Left renal pelvis (tissue), 4 donors: ENCODE data around the gene NTN4. TPM values are rescaled to one million over a fixed set of nuclear protein-coding genes. Genes with fewer than 3 reads are reported as not detected.
"Not testable (repeated sequence)": the region's sequence is repeated elsewhere in the genome, so short reads cannot be mapped to it uniquely, and the experiment has no call there.

Source experiments
- DNase-seq, 4 donors: peaks; one replicate each; pipeline ENCODE4 v3.0.0-alpha.2; 2013; ENCODE audit warnings: low read depth in 4 of 4, low spot score in 3 of 4
- polyA plus RNA-seq, 4 donors: library from polyadenylated mRNA; unstranded; fragments of 120-200 nt; gene quantifications; one replicate each; pipeline ENCODE4 v1.2.1, GENCODE V29; 2013; ENCODE audit not compliant: insufficient read length in 4 of 4

NTN4 gene
- polyA plus RNA-seq, 4 donors, result 3.3 to 110 (median 104) TPM

- no peak for DNase-seq
These were observed 156.7 kb downstream of the NTN4 start for GRCh38 chr12:95633732-95634465.

- no peak for DNase-seq
These were observed 157.4 kb downstream of the NTN4 start for GRCh38 chr12:95633049-95633731.

- no peak for DNase-seq
These were observed 160.1 kb downstream of the NTN4 start for GRCh38 chr12:95630496-95630895.

GRCh38 chr12:95629392-95629791 lies 161.2 kb downstream of the NTN4 start:
- DNase-seq, result no peak

GRCh38 chr12:95626854-95627253 lies 163.7 kb downstream of the NTN4 start:
- no peak for DNase-seq

GRCh38 chr12:95625012-95625411 lies 165.6 kb downstream of the NTN4 start:
- no peak for DNase-seq

GRCh38 chr12:95624589-95624988 lies 166.0 kb downstream of the NTN4 start:
- DNase-seq, result peak in 2 of 4 donors; percentile 40 to 50

GRCh38 chr12:95623554-95624170 lies 166.9 kb downstream of the NTN4 start:
- DNase-seq, result peak in 1 of 4 donors; percentile 55

- no peak for DNase-seq
These were observed 167.7 kb downstream of the NTN4 start for GRCh38 chr12:95622879-95623278.

- no peak for DNase-seq
These were observed 168.8 kb downstream of the NTN4 start for GRCh38 chr12:95621725-95622124.

- DNase-seq, result no peak
These were observed 170.4 kb downstream of the NTN4 start for GRCh38 chr12:95620171-95620570.

- DNase-seq, result not testable (repeated sequence)
These were observed 174.1 kb downstream of the NTN4 start for GRCh38 chr12:95616470-95616869.

- no peak for DNase-seq
These were observed 174.8 kb downstream of the NTN4 start for GRCh38 chr12:95615749-95616148.

- DNase-seq, result no peak
These were observed 176.1 kb downstream of the NTN4 start for GRCh38 chr12:95614390-95614982.

GRCh38 chr12:95613021-95613420 lies 177.5 kb downstream of the NTN4 start:
- DNase-seq, result no peak

GRCh38 chr12:95611676-95612309 lies 178.8 kb downstream of the NTN4 start:
- DNase-seq, result no peak

GRCh38 chr12:95608252-95609033 lies 182.1 kb downstream of the NTN4 start:
- DNase-seq, result no peak
